GM18519 (cell line): ENCODE measurements around the gene SUCLA2.
"Not testable (repeated sequence)": the region's sequence is repeated elsewhere in the genome, so short reads cannot be mapped to it uniquely, and the experiment has no call there.

Experiments used
- ATAC-seq: cut with Tn5 transposase; IDR thresholded peaks from one replicate; pipeline ENCODE4 v1.9.1; 2021; ENCODE audit warnings: mild to moderate bottlenecking, moderate library complexity; ENCODE audit not compliant: unreplicated experiment, low FRiP score

The SUCLA2 gene

GRCh38 chr13:48001114-48001881 lies at the start of gene SUCLA2:
TSS of gene SUCLA2 (minus strand) at chr13:48001273. CDS start at chr13:48001269, 4 bp downstream.
- peak; percentile 97 for ATAC-seq

- no peak for ATAC-seq
Observed at GRCh38 chr13:48050550-48050949, 49.5 kb upstream of the SUCLA2 start.

GRCh38 chr13:48043789-48044503 lies 42.9 kb upstream of the SUCLA2 start:
- ATAC-seq: no peak

- no peak for ATAC-seq
Observed at GRCh38 chr13:48042894-48043293, 41.8 kb upstream of the SUCLA2 start.

- no peak for ATAC-seq
Observed at GRCh38 chr13:48040896-48041295, 39.8 kb upstream of the SUCLA2 start.

DNA sequence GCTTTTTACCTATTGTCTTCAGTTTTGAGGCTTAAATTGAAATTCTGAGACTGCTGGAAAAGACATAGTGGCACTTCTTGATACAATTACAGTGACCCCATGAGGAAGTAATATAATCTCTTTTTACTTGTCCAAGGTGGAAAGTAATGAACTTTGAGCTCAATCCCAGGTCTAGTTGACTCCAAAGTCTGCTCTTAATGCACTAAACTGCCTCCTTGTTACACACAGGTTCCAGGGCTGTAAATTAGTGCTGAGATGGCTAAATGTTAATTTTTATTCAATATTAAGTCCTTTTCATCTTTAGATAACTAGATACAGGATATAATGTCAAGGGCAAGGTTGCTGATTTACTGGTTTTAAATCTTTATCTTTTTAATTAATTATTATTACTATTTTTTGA lies 39.0 kb upstream of the SUCLA2 start:
- no peak for ATAC-seq

DNA sequence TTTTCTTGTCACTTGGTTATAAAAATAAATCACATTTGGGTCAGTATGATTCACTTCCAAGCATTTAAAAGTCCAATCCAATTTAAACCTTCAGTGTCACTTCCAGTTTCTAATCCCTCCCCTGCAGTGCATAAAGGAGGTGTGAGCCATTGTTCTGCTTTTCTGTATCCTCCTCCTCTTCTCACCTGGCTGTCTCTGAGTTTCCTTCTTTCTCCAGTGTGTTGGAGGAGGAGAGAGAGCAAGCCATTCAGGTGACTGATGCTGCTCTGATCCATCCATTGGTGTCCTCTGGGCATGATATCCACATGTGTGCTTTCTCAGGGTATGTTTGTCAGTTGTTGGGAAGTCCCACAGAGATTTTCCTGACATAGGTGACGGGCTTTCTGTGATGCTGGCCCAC lies 37.7 kb upstream of the SUCLA2 start:
- no peak for ATAC-seq

- ATAC-seq: peak; percentile 86
Observed at GRCh38 chr13:48037346-48038173, 36.5 kb upstream of the SUCLA2 start, which contains the start of gene NUDT15. TSS of gene NUDT15 (plus strand) at chr13:48037726. CDS start at chr13:48037747, 21 bp downstream.

DNA sequence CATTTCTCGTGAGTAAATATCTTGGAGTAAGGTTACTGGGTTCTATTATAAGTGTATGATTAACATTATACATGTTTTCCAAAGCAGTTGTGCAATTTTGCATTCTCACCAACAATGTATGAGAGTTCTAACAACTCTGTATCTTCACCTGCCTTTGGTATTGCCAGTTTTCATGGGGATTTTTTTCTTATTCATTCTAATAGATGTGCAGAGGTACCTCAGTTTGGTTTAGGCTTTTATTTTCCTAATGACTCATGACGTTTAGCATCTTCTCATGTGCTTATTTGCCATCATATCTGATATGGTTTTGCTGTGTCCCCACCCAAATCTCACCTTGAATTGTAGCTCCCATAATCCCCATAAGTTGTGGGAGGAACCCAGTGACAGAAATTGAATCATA lies 28.8 kb upstream of the SUCLA2 start:
- no peak for ATAC-seq

GRCh38 chr13:48028066-48028465 lies 27.0 kb upstream of the SUCLA2 start:
- no peak for ATAC-seq

GRCh38 chr13:48019796-48020195 lies 18.7 kb upstream of the SUCLA2 start:
- no peak for ATAC-seq

- ATAC-seq: no peak
Observed at GRCh38 chr13:48018637-48019036, 17.6 kb upstream of the SUCLA2 start.

GRCh38 chr13:48014359-48014758 lies 13.3 kb upstream of the SUCLA2 start:
- ATAC-seq: no peak

DNA sequence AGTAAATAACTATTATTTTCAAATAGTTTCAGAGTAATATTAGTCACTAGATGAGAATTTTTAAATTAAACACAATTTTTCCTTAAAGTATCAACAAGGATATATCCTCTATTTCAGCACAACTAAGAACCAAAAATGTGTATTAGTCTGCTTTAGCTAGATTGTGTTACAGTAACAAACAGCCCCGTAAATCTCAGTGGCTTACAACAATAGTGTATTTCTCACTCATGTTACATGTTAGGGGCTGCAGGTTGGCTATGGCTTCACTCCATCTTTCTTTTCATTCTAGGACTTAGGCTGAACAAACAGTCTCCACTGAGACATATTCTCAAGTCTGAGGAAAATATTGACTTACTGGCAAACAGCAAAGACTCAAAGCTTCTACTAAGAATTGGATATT lies 11.6 kb upstream of the SUCLA2 start:
- ATAC-seq: no peak

GRCh38 chr13:48010698-48011097 lies 9.6 kb upstream of the SUCLA2 start:
- no peak for ATAC-seq

DNA sequence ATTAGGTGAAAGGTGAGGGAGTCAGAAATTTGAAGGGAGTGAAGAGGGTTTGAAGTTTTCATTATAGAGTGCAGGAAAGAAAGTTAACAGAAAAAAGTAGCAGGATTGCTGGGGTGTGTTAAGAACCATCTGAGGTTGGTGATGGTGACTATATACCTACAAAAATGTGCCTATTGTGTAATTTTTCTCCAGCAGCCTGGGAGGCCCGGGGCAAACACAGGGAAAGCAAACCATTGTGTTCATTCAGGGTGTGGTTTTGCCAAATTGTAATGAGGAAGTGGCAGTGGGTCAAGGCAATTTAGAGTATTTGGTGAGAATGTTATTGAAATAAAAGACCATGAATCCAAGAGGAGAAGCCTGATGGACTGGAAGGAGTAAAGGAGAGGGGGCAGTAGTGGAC lies 8.2 kb upstream of the SUCLA2 start:
- ATAC-seq: no peak

DNA sequence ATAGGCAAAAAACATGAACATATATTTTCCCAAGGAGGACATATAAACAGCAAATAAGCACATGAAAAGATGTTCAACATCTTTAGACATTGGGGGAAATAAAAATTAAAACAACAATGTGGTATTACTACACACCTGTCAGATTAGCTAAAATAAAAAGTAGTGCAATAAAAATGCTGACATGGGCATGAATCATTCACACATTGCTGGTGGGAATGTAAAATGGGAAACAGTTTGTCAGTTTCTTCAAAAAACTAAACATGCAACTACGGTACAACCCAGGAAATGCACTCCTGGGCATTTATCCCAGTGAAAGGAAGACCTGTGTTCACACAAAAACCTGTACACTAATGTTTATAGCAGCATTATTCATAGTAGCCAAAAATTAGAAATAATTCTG lies 5.3 kb upstream of the SUCLA2 start:
- ATAC-seq: no peak

GRCh38 chr13:48004201-48004600 lies 3.1 kb upstream of the SUCLA2 start:
- ATAC-seq: no peak

GRCh38 chr13:48001999-48002398 lies 926 bp upstream of the SUCLA2 start:
- ATAC-seq: not testable (repeated sequence)

- ATAC-seq: peak; percentile 15
Observed at GRCh38 chr13:48000559-48001113, 437 bp downstream of the SUCLA2 start.

- ATAC-seq: no peak
Observed at GRCh38 chr13:47999973-48000372, 1.1 kb downstream of the SUCLA2 start.
